C4-2B (cell line): Measurements from ENCODE around the gene FGF18.

Source experiments
- CTCF ChIP-seq: fragments of 450-650 bp; conservative IDR thresholded peaks from 2 replicates; pipeline ENCODE4 v1.5.1; 2017; ENCODE audit warnings: mild to moderate bottlenecking
- ZFX ChIP-seq: fragments of 450-650 bp; IDR thresholded peaks from 2 replicates; pipeline ENCODE4 v1.6.1; 2017

DNA sequence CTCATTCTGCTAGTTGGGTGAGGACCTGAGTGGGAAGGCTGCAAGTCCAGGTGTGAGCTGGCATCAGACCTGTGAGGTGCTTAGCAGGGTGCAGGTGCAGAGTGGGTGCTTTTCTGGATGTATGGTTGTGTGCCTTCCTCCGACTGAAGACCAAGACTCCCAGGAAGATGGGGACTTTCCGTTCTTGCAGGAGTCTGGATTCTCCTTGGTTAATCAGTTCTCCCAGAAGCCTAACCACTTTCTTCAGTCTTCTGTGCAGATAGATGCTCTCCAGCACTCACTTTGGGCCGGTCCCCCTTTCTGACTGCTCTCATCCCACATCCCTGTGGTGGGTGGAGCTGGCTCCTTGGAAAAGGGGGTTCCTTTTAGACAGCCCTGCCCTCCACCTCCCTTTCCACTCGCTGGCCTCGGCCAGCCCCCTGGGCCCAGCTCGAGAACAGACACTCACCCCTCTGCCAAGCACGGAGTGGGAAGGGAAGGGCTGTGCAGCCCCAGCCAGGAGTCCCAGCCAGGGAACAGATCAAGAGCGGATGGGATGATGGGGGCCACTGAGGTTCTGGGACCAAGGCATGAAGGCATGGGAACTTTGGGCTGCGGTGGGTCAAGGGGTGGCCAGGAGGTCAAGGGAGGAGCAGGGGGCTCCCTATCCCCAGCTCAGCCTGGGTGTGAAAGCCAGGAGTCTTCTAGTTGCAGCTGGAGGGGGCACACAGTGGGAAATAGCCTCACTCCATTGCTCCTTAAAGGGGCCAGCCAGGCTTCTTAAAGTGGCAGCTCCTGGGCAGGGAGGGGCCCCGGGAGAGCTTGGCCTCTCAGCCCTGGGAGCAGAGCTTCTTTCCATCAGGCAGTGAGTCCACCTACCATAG lies 62.4 kb downstream of the FGF18 start:
- TF ChIP-seq CTCF = no peak
- no peak for TF ChIP-seq ZFX
